A549 (cell line): ENCODE data around the gene HOXD10. TPM values are rescaled to one million over a fixed set of nuclear protein-coding genes. Genes with fewer than 3 reads are reported as not detected.

Source experiments
- ATAC-seq, 2 experiments: fragments of 200-7000 bp in 1 of 2; fragments of >200 bp in 1 of 2; cut with Nextera tagmentation in 1 of 2; cut with Tn5 transposase in 1 of 2; 3 replicates each; pipeline versions ENCODE4 v1.8.0 to v1.9.1; 2018 to 2020; ENCODE audit warnings: mild to moderate bottlenecking in 1 of 2, moderate library complexity in 1 of 2
- CTCF ChIA-PET: fragments of 300-600 bp; sonication (Branson Sonifier 250); formaldehyde crosslinking; extraction: SDS; loops from one replicate; lab custom pipeline; 2021; ENCODE audit warnings: antibody characterized with exemption, inconsistent platforms; lab: Yijun Ruan, JAX
- POLR2A ChIA-PET: fragments of 350-600 bp; formaldehyde crosslinking; extraction: SDS; loops from one replicate; lab custom pipeline; 2021; ENCODE audit warnings: antibody characterized with exemption, inconsistent platforms; lab: Yijun Ruan, JAX
- DNase-seq, 2 experiments: peaks; one replicate each; pipeline versions ENCODE4 v3.0.0 to v3.0.0-alpha.2; 2011 to 2016; ENCODE audit warnings: low read depth in 1 of 2, low spot score in 1 of 2
- FAIRE-seq: peaks from 2 replicates; lab custom pipeline; 2011; peaks lifted over from hg19 to GRCh38; lab: Jason Lieb, UNC
- H3K27ac ChIP-seq, 2 experiments: fragments of >200 bp; sonication (Bioruptor Twin); formaldehyde crosslinking; 3 replicates each; pipeline ENCODE4 v1.5.1; 2016 to 2017
- H3K4me1 ChIP-seq: fragments of >200 bp; sonication (Bioruptor Twin); formaldehyde crosslinking; 3 replicates; pipeline ENCODE4 v1.6.1; 2016
- H3K4me2 ChIP-seq: fragments of >200 bp; sonication (Bioruptor Twin); formaldehyde crosslinking; 3 replicates; pipeline ENCODE4 v1.6.1; 2016
- H3K4me3 ChIP-seq: fragments of >200 bp; sonication (Bioruptor Twin); formaldehyde crosslinking; 3 replicates; pipeline ENCODE4 v1.5.1; 2016
- H3K9me3 ChIP-seq: fragments of >200 bp; sonication (Bioruptor Twin); formaldehyde crosslinking; 3 replicates; pipeline ENCODE4 v1.6.1; 2016
- BHLHE40 ChIP-seq: IDR thresholded peaks from 2 replicates; pipeline ENCODE4 v1.6.1; 2012; ENCODE audit warnings: low read depth, low read length, inconsistent platforms
- CHD4 ChIP-seq: fragments of 200-600 bp; sonication (generic); IDR thresholded peaks from 2 replicates; pipeline ENCODE4 v1.6.1; 2016; ENCODE audit warnings: antibody characterized with exemption, mild to moderate bottlenecking, borderline replicate concordance
- EHF ChIP-seq: fragments of 250-450 bp; sonication (Bioruptor Pico); IDR thresholded peaks from 2 replicates; pipeline ENCODE4 v1.5.0; 2020; ENCODE audit warnings: mild to moderate bottlenecking
- EHMT2 ChIP-seq: fragments of 200-600 bp; sonication (generic); IDR thresholded peaks from 2 replicates; pipeline ENCODE4 v1.6.1; 2016; ENCODE audit warnings: antibody characterized with exemption, low read depth, mild to moderate bottlenecking, moderate library complexity
- FOXS1 ChIP-seq: fragments of 250-450 bp; sonication (Bioruptor Pico); IDR thresholded peaks from 2 replicates; pipeline ENCODE4 v1.5.0; 2020; ENCODE audit warnings: mild to moderate bottlenecking, moderate library complexity
- HOXA7 ChIP-seq: fragments of 250-450 bp; sonication (Bioruptor Pico); IDR thresholded peaks from 2 replicates; pipeline ENCODE4 v1.5.0; 2020; ENCODE audit warnings: mild to moderate bottlenecking, moderate library complexity
- MAFK ChIP-seq: fragments of 450-650 bp; IDR thresholded peaks from 2 replicates; pipeline ENCODE4 v1.6.1; 2014; ENCODE audit not compliant: partially characterized antibody
- MAZ ChIP-seq: fragments of 150-350 bp; IDR thresholded peaks from 2 replicates; pipeline ENCODE4 v1.6.1; 2014; ENCODE audit warnings: antibody characterized with exemption, low read depth, low read length, borderline replicate concordance
- MYC ChIP-seq: IDR thresholded peaks from 2 replicates; pipeline ENCODE4 v1.6.1; 2012; ENCODE audit warnings: mild to moderate bottlenecking, inconsistent platforms, low read length, improper control_type of control experiment, borderline replicate concordance
- NR3C1 ChIP-seq: fragments of >200 bp; sonication (Bioruptor Twin); formaldehyde crosslinking; IDR thresholded peaks from 3 replicates; pipeline ENCODE4 v1.6.1; 2017
- POLR2A ChIP-seq: IDR thresholded peaks from 2 replicates; pipeline ENCODE4 v1.6.1; 2012; ENCODE audit warnings: mild to moderate bottlenecking, low read length
- POLR2AphosphoS2 ChIP-seq: conservative IDR thresholded peaks from 2 replicates; pipeline ENCODE4 v1.6.1; 2012; ENCODE audit warnings: low read length, improper control_type of control experiment, inconsistent platforms
- RCOR1 ChIP-seq: fragments of 150-350 bp; IDR thresholded peaks from 2 replicates; pipeline ENCODE4 v1.6.1; 2014; ENCODE audit warnings: antibody characterized with exemption, low read length, low read depth
- RFX5 ChIP-seq: fragments of 450-650 bp; IDR thresholded peaks from 2 replicates; pipeline ENCODE4 v1.7.1; 2014; ENCODE audit warnings: antibody characterized with exemption, mild to moderate bottlenecking, moderate library complexity
- SMC3 ChIP-seq: fragments of >200 bp; sonication (Bioruptor Twin); formaldehyde crosslinking; IDR thresholded peaks from 3 replicates; pipeline ENCODE4 v1.6.1; 2018; ENCODE audit warnings: inconsistent platforms
- TFCP2L1 ChIP-seq: fragments of 250-450 bp; sonication (Bioruptor Pico); IDR thresholded peaks from 2 replicates; pipeline ENCODE4 v1.5.0; 2021; ENCODE audit warnings: mild to moderate bottlenecking
- TP53 ChIP-seq: fragments of 250-450 bp; sonication (Bioruptor Pico); IDR thresholded peaks from 2 replicates; pipeline ENCODE4 v1.5.0; 2021; ENCODE audit warnings: mild to moderate bottlenecking, moderate library complexity
- WGBS: methylation state at CpG from one replicate; pipeline ENCODE4 v1.1.6; 2017; ENCODE audit errors: missing lambda C conversion rate; 5-methylcytosine and 5-hydroxymethylcytosine counted together
- polyA plus RNA-seq, 4 experiments: library from polyadenylated mRNA; depleted of rRNA in 3 of 4; stranded (reverse); fragments of >200 nt; fragmentation: RNase III in 1 of 4; extraction: RNeasy Plus Mini Kit Qiagen cat#74134 plus additional on column Dnase treatment in 1 of 4; gene quantifications; 2 replicates in 3 of 4; 3 replicates in 1 of 4; pipeline ENCODE4 v1.2.3, GENCODE V29; 2011 to 2017
- TF ChIP-seq, protein P1 (sequence below): fragments of 250-450 bp; sonication (Bioruptor Pico); IDR thresholded peaks from 2 replicates; pipeline ENCODE4 v1.5.0; 2020; ENCODE audit warnings: low read depth, mild to moderate bottlenecking, moderate library complexity
- TF ChIP-seq, protein P2 (sequence below): fragments of 250-450 bp; sonication (Bioruptor Pico); IDR thresholded peaks from 2 replicates; pipeline ENCODE4 v1.5.0; 2021; ENCODE audit warnings: mild to moderate bottlenecking, moderate library complexity, borderline replicate concordance

Gene HOXD10
- polyA plus RNA-seq, 2 of the 4 experiments (the other 2 are of a cell fraction): 4.3 to 4.8 TPM

DNA sequence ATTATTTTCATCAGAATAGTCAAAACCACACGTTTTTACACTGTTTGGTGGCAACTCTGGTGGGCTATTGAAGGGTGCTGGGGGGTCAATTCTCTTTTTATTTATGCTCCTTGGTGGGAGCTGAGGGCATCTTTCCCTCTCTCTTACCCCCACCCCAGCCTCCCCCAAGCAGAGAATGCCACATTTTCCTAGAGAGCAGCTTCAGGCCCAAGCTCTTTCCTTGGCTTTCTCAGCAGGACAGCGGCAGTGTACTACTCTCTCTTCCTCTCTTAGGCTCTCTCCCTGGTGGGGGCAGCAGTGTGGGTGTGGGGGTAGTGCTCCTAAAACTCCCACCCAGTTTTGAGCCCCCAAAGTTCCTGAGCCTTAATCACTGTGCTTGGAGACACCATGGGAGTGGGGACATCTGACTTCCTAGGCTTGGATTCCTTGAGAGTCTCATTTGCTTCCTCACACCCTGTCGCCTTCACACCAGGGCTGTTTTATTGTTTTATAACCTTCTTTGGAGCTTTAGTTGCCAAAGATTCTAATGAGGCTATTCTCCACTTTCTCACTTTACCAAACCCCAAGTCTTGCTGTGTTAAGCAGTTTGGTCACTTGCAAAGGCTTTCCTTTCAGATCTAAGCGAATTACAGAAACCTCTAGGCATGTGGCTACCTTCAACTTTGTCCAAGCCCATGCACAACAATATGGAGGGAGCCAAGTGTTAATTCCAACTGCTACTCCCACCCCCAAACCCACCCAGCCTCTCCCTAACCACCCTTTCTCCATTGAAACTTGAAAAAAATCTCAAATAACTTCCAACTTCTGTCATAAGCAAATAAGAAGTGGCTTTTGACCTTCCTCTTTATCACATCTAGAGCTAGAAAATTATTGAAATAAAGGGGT, 28.7 kb downstream of the HOXD10 start:
- DNase-seq (no peak), FAIRE-seq (no peak), ATAC-seq (no peak)
- H3K27ac ChIP-seq: no peak overlapping the region
- no peaks in the 10 kb centered on the region for H3K4me1 ChIP-seq
- CTCF ChIA-PET: interaction anchor here (0.8 to 11.6 kb wide), 5 partner anchors 308 to 1003 kb away, joined by 3 to 196 read pairs (median 26); no protein-coding TSS in a partner anchor
- no peak overlapping the region for H3K4me2 ChIP-seq
- WGBS: 52% methylated on average over 4 of the region's 4 CpGs
- POLR2A ChIA-PET: no interaction called here
- no peak for TF ChIP-seq POLR2AphosphoS2
- TF ChIP-seq HOXA7: no peak
- TF ChIP-seq TFCP2L1 (CRISPR knock-in tag): no peak
- no peak overlapping the region for H3K4me3 ChIP-seq
- H3K9me3 ChIP-seq: no peaks in the 10 kb centered on the region

DNA sequence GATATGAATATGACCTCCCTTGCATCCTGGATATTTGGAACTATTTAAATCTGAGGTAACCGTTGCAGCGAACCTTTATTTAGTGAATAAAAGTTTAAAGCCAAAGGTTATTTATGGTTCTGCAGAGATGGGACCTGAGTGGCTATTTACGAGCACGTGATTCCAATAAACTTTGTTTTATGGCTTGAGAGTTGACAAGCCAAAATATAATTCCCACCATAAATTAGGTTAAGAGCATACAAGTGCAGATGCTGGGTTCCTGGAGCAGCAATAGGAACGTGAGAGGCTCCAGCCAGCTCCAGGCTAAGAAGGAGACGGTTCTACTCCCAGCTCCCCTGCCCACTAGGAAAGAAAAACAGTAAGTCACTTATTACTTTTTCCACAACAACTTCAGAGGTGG, 29.5 kb downstream of the HOXD10 start:
- CTCF ChIA-PET: interaction anchor here (1.2 to 11.6 kb wide), 3 partner anchors 309 to 507 kb away, joined by 5 to 196 read pairs (median 5); no protein-coding TSS in a partner anchor
- POLR2A ChIA-PET: no interaction called here

GRCh38 chr2:176146645-176147044, 30.1 kb downstream of the HOXD10 start:
- POLR2A ChIA-PET: no interaction called here
- Histone ChIP-seq H3K4me3 (no peak overlapping the region), H3K4me2 (no peak overlapping the region), H3K9me3 (no peaks in the 10 kb centered on the region), H3K27ac (no peak overlapping the region), H3K4me1 (no peaks in the 10 kb centered on the region)
- ATAC-seq (no peak), FAIRE-seq (no peak), DNase-seq (no peak)
- TF ChIP-seq FOXS1 (CRISPR knock-in tag) (no peak), RCOR1 (no peak), NR3C1 (no peak)
- CTCF ChIA-PET: interaction anchor here (1.2 to 11.6 kb wide), 3 partner anchors 308 to 507 kb away, joined by 5 to 196 read pairs (median 5); no protein-coding TSS in a partner anchor

More for the DNA sequence above, 29.5 kb downstream of the HOXD10 start:
- Histone ChIP-seq H3K27ac (no peak overlapping the region), H3K4me1 (no peaks in the 10 kb centered on the region), H3K4me3 (no peak overlapping the region), H3K4me2 (no peak overlapping the region), H3K9me3 (no peaks in the 10 kb centered on the region)
- DNase-seq (no peak), FAIRE-seq (no peak), ATAC-seq (no peak)
- TF ChIP-seq EHF (CRISPR knock-in tag): no peak
- no peak for TF ChIP-seq POLR2AphosphoS2
- TF ChIP-seq, protein P1, sequence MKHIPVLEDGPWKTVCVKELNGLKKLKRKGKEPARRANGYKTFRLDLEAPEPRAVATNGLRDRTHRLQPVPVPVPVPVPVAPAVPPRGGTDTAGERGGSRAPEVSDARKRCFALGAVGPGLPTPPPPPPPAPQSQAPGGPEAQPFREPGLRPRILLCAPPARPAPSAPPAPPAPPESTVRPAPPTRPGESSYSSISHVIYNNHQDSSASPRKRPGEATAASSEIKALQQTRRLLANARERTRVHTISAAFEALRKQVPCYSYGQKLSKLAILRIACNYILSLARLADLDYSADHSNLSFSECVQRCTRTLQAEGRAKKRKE: no peak
- no peak for TF ChIP-seq CHD4
- TF ChIP-seq SMC3: no peak
- TF ChIP-seq POLR2A: no peak
- TF ChIP-seq BHLHE40: no peak
- TF ChIP-seq, protein P2, sequence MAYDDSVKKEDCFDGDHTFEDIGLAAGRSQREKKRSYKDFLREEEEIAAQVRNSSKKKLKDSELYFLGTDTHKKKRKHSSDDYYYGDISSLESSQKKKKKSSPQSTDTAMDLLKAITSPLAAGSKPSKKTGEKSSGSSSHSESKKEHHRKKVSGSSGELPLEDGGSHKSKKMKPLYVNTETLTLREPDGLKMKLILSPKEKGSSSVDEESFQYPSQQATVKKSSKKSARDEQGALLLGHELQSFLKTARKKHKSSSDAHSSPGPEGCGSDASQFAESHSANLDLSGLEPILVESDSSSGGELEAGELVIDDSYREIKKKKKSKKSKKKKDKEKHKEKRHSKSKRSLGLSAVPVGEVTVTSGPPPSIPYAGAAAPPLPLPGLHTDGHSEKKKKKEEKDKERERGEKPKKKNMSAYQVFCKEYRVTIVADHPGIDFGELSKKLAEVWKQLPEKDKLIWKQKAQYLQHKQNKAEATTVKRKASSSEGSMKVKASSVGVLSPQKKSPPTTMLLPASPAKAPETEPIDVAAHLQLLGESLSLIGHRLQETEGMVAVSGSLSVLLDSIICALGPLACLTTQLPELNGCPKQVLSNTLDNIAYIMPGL: no peak
- TF ChIP-seq MAZ: no peak
- TF ChIP-seq HOXA7: no peak
- TF ChIP-seq TP53 (CRISPR knock-in tag): no peak
- TF ChIP-seq MYC: no peak
- no peak for TF ChIP-seq EHMT2
- TF ChIP-seq RFX5: no peak
- no peak for TF ChIP-seq MAFK
- WGBS: 70% methylated on average over 6 of the region's 6 CpGs
